DMS153 (cell line): Measurements from ENCODE around the gene ZBED2.

Experiments used
- DNase-seq: peaks from one replicate; lab custom pipeline; 2025; lab: John Stamatoyannopoulos, UW

ZBED2 gene

DNA sequence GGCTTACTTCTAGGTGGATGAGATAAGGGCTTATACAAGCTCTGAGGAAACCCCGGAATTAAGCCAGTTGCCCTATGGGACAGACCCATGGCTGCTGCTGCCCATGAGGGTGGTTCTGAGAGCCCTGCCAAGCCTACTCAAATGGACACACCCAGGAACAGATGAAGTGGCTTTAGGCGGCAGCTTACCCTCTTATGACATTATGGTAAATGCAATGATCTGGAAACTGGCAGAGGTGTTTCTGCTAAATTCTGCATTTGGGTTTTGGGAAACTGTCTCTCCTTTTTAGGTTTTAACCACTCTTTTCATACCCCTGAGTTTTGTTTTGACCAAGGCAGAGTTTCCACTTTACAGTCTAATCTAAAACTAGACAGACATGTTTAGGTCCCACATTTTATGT is 9.0 kb upstream of the ZBED2 start:
- DNase-seq = no peak

DNA sequence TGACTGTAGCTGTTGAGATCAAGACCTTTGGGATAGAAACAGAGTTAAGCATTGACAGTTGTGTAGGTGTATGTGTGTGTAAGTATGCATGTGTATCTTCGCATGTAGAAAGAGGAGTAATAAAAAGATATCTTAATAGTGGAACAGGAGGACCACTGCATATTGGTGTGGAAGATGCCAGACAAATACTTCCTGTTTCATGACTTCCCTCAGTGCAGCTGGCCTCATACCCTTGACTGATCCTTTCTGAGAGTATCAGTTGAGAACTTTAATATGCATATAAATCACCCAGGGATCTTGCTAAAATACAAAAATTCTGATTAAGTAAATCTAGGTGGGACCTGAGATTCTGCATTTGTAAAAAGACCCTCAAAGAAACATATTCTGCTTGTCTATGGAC is 8.5 kb upstream of the ZBED2 start:
- no peak for DNase-seq

DNA sequence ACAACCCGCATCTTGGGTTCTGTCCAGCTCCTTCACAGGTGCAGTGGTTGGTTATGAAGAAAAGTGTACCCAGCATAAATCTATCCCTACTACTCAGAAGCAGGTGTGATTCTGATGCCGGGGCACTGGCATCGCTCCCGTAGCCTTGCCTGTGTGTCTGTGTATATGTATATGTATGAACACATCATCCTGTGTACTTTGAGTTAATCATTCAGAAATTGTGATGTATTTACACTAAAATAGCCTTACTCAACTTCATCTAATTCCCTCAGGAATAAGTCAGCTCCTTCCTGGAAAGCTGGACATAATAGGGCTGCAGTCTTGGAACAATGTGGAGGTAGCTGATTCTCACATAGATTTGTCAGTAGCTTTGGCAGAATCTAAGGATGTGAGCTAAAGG is 6.7 kb upstream of the ZBED2 start:
- DNase-seq = no peak

DNA sequence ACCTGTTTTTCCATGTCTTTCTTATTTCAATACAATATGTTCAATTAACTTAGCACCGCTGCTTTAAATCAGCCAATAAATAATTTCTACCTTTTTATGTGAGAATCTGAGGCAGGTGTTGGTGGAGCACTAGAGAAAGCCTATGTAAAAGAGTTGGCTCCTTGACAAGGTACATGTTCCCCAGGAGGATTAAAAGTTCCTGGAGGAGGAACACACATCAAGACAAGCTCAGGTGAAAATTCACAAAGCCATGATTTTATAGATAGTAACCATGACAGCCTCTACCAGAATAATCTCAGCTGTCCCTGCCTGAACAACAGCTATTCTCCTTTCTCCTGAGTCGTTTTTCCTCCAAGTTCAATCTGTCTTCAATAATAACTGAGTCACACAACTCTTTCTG is 3.4 kb upstream of the ZBED2 start:
- no peak for DNase-seq

DNA sequence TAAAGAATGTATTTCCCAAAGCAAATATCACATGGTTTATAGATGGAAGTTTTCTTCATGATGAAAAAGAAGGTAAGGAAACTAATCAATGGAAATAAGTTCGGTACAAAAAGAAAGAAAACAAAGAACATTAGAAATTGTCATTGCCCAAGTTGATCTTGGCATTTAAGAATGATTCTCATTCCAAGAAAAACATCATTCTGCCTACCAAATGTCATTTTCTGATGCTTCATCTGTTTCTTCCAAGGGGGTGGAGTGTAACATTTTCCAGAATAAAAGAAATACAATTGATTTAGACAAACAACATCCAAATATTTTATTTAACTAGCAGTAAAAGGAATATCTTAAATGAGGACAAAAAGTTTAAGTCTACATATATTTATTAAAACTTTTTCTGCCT is 3.0 kb upstream of the ZBED2 start:
- no peak for DNase-seq

DNA sequence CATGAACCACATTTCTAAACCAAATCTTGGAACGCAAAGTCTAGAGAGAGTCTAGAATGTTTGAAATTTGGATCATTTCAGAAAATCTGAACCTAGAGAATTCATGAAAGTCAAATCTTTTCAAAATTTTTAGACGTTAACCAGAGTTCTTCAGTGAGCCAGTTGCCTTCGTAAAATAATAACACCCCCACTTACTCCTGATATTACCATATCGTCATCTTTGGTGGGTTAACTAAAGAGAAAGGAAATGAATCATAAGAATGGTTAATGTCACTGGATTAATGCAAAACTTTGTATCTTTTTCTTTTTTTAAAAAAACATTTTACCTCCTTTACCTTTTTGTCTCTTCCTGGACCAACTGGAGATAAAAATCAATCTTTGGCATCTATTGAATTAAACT is 1.2 kb upstream of the ZBED2 start:
- DNase-seq = no peak

DNA sequence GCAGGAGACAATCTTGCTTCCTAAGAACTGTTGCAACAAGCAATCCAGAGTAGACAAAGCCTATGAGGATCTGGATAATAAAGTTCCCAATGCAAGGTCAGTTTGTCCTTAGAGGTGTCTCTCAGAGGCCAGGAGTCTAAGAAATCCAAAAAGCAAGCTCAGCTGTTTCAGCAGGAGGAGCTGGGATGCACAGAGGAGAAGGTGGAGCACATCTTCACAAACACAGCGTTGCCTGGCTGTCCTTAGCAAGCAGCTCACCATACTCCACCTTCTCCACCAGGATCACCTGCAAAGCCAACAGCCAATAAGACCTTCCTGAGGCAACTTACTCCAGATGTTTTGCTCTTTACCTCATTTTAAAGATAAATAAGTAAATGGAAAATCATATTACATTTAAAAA is 365 bp downstream of the ZBED2 start:
- no peak for DNase-seq

DNA sequence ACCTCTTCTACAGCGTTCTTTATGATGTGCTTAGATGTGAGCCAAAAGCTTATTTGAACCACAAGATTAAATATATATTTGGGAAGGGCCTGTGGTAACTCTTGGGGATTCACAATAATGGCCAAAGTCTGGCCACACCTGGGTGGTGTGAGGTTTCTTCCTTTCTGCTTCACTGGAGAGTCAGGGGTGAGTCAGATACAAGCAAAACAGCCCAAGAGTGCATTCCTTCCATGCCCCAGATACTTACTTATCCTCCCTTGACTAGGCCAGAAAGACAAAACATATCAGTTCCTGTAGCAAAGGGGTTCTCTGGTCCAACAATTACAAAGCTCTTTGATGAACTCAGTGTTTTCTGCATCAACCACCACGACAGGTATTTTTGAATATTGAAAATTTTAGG is 941 bp downstream of the ZBED2 start:
- no peak for DNase-seq

DNA sequence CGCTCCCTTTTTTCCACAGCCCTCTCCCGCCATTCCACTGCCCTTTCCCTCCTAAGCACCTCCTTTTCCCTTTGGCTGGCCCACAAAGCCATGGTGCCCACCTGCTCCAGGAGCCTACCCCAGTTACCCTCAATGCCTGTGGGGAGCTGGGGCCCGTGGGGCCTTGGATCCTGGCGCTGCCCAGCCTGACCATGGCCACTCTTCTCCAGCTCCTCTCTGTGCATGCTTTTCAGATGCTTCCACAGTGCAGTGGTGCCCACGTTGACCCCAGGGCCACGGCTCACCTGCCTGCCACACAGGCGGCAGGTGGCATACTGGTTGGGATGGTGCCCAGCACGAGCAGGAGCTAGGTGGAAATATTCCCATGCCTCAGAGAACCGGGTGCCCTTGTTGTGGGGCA is 1.5 kb downstream of the ZBED2 start:
- no peak for DNase-seq

DNA sequence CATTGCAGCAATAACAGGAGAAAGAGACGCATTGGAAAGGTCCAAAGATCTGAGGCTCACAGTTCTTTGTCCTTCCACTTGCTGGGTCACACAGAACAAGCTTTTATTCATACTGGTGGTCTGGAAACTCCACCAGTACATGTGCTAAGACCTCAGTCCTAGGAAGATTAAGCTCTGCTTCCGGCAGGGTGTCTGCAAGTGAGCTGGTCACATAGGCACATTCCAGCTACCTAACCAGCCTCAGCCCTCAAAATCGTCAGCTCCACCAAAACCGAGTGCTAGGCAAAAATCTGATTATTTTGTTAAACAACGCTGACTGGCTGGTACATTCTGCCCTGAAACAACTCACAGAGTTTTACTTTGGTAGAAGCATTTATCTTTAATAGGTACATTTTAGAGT is 2.2 kb downstream of the ZBED2 start:
- no peak for DNase-seq

DNA sequence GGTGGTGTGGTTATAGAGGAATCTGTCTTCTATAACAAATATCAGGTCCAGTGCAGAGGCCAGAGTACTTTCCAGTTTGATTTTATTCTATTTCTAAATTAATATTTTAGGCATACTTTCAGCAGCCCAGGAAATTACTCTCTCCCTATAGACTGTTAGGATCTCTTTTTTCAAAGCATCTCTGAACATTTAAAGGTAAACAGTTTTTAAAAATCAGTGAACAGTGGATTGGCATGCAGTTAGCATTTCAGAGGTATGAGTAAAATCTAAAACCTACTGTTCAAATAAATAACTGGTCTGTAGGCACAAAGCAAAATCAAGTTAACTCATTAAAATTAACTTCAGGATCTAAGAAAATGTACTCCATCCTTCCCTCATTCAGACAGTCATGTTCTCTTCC is 3.0 kb downstream of the ZBED2 start:
- no peak for DNase-seq

DNA sequence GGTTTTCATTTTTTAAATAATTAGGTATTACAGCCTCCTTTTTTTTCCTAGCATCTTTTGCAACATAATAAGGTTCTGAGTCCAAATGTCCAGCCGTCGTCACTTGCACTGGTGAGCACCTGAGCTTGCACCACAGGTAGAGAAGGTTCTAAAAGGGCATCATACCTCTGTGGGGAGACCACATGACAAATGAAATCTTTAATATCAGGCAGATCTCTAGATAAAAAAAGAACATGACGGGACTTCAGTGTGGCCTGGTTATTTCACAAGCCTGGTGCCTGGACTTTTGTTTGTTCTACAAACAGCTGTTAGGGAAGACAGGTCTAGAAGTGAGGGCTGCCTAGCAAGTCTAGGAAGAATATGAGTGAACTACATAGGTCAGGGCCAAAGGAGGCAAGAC is 3.6 kb downstream of the ZBED2 start:
- no peak for DNase-seq

DNA sequence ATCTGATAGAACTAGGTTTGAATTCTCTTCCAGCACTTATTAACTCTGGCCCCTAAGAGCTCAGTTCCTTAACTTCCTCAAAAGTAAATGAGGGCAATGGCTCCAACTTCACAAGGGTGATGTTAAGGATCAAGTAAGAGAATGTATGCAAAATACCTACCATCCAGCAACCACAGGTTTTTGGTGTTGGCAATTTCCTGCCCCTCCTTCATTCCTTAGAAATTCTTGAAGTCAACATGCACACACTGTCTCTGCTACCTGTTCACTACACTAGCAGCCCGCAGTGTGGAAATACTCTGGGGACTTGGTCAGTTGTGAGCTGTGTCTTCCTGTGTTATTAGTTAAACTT is 5.0 kb downstream of the ZBED2 start:
- no peak for DNase-seq

DNA sequence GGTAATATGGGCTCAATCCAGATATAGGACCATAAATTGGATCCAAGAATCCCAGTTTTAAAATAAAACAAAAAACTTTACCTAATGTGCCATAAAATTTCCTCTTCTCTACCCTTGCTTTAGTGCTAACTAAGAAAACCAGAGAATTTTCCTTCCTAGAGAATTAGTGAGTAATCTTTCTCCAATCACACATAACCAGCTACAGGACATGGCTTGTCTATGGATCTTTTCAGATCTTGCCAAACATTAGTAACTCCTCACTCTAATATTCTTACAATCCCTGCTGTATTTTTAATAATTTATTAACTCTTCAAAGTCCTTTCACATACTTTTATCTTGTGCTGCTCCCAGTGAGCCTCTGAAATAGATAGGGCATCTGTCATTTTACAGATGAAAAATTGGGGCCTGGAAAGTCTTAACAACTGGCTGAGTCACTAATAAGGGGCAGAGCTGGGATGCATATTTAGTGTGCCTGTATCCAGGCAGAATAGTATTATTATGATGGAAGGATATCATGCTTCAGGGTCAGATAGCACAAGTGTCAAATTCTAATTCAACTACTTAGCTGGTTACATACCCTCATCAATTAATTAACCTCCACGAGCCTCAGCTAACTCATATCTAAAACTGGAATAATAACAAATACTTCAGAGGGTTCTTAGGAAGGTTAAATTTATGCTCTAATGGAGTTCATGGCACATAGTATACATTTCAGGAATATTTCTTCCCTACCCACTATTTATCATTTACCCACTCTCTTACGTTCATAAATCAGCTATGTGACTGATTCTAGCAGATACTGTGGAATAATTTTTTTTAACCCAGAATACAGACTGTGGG is 5.6 kb downstream of the ZBED2 start:
- DNase-seq = no peak

DNA sequence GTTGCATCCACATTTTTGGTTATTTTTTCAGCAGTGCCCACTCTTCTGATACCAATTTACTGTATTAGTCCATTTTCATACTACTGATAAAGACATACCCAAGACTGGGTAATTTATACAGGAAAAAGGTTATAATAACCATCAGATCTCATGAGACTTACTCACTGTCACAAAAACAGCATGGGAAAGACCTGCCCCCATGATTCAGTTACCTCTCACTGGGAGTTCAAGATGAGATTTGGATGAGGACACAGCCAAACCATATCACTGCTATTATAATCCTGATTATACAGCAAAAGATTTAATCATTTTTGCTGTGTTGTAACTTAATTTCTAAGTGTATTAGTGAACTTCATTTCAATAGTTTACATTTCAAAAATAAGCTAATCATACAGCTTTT is 6.6 kb downstream of the ZBED2 start:
- no peak for DNase-seq

DNA sequence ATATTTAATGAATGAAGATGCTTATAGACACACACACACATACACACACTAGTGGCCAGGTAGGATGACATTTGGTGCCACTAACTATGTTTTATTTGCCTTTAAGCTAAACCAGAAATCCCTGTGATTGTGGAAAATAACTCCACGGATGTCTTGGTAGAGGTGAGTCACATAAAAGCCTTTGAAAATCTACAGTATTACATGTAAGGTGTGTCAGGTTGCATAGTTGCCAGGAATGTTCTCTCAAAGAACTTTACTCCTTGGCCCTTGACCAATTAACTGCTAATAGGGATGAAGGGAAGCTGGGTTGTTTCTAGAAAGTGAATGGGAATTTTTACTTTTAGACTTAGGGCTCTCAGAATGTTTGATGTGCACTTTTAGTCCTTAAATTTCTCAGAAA is 9.9 kb downstream of the ZBED2 start:
- no peak for DNase-seq

DNA sequence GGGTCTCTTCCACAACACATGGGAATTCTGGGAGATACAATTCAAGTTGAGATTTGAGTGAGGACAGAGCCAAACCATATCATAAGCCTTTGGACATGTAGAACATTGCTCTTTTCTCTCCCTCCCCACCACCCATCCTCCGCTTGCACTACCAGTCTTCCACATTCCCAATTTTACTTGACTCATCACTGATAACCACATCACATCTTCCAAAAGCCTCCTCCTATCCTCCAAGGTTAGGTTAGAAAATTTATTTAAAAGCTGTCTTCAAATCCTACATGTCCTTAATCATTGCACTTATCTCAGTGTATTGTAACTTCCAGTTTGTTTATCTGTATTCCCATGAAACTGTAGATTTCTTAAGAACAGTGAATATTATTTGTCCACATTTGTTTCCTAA is 10.4 kb downstream of the ZBED2 start:
- DNase-seq = no peak

DNA sequence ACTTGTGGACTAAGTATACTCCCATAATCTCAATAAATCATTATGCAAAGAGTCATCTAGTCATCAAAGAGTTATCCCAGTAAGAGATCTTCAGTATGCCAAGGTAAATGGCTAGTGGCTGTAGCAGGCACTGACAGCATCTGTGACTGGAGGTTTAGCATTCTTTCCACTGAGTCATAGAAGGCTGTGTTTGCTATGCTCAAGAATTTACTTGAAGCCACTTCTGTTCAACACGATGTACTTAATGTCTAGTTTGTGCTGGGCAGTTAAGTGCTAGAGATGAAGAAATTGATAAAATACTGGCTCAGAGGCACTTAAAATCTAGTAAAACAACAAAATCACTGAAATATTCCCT is 13.0 kb downstream of the ZBED2 start:
- DNase-seq = no peak

DNA sequence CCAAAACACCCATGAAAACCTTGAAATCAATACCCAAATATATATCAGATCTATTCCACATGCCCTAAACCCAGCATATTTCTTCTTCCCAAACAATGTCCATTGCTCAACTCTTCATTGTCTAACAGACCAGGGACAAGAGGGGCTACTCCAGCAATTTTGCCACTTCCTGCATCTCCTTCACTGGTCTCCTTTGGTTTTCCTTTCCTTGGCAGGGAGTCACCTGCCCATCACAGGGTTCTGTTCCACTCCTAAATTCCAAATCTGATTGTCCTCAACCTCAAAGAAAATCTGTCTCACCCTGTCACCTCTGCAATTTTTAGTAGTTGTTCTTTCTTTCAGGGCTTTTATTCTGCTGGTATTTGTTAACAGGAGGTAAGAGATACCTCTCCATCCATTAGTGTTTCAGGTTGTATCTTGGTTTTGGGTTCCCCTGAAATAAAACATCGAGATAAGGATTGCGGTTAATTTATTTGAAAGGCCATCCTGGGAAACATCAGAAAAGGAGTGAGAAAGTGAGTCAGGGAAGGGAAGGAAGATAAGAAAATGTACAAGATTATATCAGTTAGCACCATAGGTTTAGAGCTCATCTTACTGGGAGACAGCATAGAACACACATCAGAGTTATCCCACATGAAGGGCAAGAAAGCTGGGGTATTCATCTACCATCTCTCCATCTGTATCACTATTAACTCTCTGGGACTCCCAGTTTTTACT is 13.6 kb downstream of the ZBED2 start:
- no peak for DNase-seq

DNA sequence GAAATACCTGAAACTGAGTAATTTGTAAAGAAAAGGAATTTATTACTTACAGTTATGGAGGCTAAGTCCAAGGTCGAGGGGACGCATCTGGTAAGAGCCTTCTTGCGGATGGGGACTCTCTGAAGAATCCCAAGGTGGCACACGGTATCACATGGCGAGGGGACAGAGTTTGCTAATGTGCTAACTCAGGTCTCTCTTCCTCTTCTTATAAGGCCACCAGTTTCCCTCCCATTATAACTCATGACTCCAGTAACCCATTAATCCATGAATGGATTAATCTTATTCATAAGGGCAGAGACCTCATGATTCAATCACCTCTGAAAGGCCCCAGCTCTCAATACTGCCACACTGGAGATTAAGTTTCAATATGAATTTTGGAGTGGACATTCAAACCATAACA is 15.7 kb downstream of the ZBED2 start:
- no peak for DNase-seq

DNA sequence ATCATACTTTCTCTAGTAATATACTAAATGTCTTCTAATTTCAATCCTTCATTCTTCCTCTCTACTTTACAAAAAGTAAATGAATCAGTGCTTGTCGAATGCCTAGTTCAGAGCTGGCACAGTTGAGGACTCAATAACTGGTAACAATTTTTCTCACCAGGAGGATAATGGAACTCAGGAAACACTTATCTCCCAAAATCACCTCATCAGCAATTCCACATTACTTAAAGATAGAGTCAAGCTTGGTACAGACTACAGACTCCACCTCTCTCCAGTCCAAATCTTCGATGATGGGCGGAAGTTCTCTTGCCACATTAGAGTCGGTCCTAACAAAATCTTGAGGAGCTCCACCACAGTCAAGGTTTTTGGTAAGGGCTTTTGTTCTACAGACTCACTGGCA is 16.3 kb downstream of the ZBED2 start:
- no peak for DNase-seq

DNA sequence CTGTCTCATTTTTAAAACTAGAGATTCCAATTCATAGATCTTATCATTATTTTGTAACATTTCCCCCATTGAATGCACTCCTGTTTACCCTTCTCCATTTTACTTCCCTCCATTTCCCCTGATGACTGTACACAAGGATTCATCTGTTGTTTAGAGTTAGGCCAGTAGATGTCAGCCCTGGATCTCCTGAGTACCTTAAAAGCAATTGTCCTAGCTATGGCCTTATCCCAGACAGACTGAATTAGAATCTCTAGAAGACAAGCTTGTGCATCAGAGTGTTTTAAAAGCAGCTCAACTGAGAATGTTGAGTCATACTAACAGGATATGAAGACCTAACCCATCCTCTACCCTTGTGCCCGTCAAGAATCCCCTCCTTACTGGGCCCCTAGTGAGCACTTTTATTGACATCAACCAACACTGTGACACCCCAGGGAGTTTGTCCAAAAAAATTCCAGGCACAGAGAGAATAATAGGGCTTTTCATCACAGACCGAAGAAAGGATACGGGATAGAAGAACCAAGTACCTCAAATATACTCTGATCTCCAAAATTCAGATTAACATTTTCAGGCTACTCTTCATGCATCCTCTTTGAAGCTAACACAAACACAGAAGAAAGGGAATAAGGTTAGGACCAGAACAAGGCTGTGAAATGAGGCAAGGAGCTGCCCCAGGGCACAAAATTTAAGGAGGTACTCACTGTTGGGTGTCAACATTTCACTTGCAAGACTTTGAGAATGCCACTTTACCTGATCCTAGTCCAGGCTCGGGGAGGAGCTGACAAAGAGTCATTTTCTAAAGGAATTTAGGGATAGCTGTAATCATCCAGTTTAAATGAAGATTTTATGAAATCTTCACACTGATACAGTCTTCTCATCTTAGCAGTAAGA is 17.1 kb downstream of the ZBED2 start:
- DNase-seq = peak; percentile 26

DNA sequence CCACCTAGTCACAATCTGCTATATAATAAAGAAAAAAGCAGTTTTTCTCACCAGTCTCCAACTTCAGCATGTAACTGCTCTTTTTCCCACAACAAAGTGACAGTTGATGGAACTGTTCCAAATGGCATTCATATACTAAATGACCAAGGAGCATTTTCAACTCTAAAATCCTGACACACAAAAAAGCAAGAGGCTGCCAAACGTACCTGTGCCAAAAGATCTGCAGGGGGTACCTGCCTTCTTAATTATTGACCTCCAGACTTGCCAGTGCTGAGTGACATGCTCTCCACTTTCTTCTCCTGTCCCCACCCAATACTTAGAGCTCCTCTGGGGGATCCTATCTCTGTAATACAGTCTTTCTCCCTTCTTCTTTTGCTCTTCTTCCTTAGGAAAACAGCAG is 18.0 kb downstream of the ZBED2 start:
- no peak for DNase-seq
